Activated naive CD4-positive, alpha-beta T cell treated with anti-CD3 and anti-CD28 coated beads, Interleukin-2, amount 50 U/mL, for 24 hours (primary cell): ENCODE data around the gene PCDH12.

Source experiments
- H3K27ac Mint-ChIP-seq: one replicate; pipeline ENCODE4 v1.8.0; 2021; ENCODE audit warnings: mild to moderate bottlenecking, mixed read lengths
- H3K27me3 Mint-ChIP-seq: one replicate; pipeline ENCODE4 v1.8.0; 2021; ENCODE audit warnings: mixed read lengths
- H3K36me3 Mint-ChIP-seq: one replicate; pipeline ENCODE4 v1.8.0; 2021; ENCODE audit warnings: mixed read lengths
- H3K4me1 Mint-ChIP-seq: one replicate; pipeline ENCODE4 v1.8.0; 2021; ENCODE audit warnings: mixed read lengths
- H3K4me3 Mint-ChIP-seq: one replicate; pipeline ENCODE4 v1.8.0; 2021; ENCODE audit warnings: mild to moderate bottlenecking, mixed read lengths
- H3K9me3 Mint-ChIP-seq: one replicate; pipeline ENCODE4 v1.8.0; 2021; ENCODE audit warnings: mixed read lengths

Gene PCDH12

DNA sequence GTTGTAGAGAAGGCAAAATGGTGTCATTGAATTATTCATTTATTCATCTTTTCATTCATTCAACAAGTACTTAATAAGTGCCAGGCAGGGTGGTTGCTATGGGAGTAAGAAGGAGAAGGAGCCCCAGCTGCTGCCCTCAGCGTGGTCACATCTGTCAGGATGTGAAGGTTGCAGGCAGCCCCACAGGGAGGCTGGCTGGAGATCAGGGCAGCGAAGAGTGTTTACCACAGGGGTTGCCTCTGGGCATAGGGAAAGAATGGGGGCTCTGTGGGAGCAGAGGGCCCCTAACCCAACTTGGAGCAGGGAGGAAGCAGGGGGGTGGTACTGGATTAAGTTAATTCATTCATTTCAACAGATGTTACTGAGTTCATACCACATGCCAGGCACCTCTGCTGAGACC is 6.0 kb downstream of the PCDH12 start:
- Mint-ChIP-seq H3K9me3 (no peaks in the 10 kb centered on the region), H3K27me3 (no peaks in the 10 kb centered on the region), H3K4me1 (peaks cover 20% of the 10 kb centered on the region), H3K36me3 (no peaks in the 10 kb centered on the region), H3K27ac (no peak overlapping the region), H3K4me3 (no peak overlapping the region)

DNA sequence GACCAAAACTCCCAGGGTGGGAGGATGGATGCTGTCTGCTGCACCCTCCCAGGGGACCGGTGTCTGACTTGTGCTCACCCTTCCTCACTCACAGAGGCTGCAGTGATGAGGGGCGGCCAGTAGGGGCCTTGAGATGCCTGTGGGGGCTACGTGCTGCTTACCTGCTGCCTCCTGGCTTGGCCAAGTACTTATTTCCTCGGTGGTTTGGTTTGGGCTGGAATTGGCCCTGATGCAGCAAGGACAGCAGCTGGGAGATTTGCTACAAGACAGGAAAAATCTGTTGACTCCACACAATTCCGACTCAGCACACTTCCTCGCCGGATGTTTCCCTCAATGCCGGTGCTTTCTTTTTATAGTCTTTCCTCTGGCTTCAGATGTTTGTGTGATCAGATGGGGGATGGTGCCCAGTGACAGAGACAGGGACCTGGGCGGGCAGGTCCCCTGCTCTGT is 6.6 kb downstream of the PCDH12 start:
- Mint-ChIP-seq H3K9me3 (no peaks in the 10 kb centered on the region), H3K4me1 (peaks cover 20% of the 10 kb centered on the region), H3K27ac (no peak overlapping the region), H3K4me3 (no peak overlapping the region), H3K36me3 (no peaks in the 10 kb centered on the region), H3K27me3 (no peaks in the 10 kb centered on the region)

GRCh38 chr5:141950207-141951005 is 7.6 kb downstream of the PCDH12 start:
- Mint-ChIP-seq H3K27ac (no peak overlapping the region), H3K9me3 (no peaks in the 10 kb centered on the region), H3K36me3 (no peaks in the 10 kb centered on the region), H3K4me1 (peaks cover 20% of the 10 kb centered on the region), H3K27me3 (no peaks in the 10 kb centered on the region), H3K4me3 (no peak overlapping the region)

DNA sequence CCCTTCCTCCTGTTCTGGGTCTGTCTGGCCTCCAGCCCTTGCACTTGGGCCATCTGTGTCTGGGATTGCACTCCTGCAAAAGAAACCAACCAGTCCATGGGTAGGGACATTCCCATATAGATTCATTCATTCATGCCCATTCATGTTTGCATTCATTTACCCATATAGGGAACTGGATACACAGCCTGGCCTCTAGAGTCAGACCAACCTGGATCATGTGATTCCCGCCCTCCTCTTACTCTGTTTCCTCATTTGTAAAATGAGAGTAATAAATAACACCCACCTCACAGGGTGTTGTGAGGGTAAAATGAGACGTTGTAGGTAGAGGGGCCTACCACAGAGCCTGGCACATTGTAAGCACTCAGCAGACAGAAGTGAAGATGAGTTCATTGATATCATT is 8.5 kb downstream of the PCDH12 start:
- no peaks in the 10 kb centered on the region for H3K36me3 Mint-ChIP-seq
- H3K27me3 Mint-ChIP-seq, result no peaks in the 10 kb centered on the region
- H3K4me1 Mint-ChIP-seq, result peaks cover 19% of the 10 kb centered on the region
- no peak overlapping the region for H3K4me3 Mint-ChIP-seq
- no peak overlapping the region for H3K27ac Mint-ChIP-seq
- no peaks in the 10 kb centered on the region for H3K9me3 Mint-ChIP-seq

DNA sequence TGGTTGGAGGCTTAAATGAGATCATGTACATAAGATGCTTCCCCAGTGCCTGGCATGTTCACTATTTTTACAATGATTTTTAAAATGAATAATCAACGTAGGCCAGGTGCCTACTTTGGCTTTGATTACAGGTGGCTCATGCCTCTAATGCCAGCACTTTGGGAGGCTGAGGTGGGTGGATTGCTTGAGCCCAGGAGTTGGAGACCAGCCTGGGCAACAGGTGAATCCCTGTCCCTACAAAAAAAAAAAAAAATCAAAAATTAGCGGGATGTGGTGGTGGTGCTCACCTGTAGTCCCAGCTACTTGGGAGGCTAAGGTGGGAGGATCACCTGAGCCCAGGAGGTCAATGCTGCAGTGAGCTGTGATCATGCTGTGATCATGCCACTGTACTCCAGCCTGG is 9.2 kb downstream of the PCDH12 start:
- no peak overlapping the region for H3K4me3 Mint-ChIP-seq
- H3K27me3 Mint-ChIP-seq, result no peaks in the 10 kb centered on the region
- peaks cover 14% of the 10 kb centered on the region for H3K4me1 Mint-ChIP-seq
- H3K27ac Mint-ChIP-seq, result no peak overlapping the region
- no peaks in the 10 kb centered on the region for H3K36me3 Mint-ChIP-seq
- H3K9me3 Mint-ChIP-seq, result no peaks in the 10 kb centered on the region

DNA sequence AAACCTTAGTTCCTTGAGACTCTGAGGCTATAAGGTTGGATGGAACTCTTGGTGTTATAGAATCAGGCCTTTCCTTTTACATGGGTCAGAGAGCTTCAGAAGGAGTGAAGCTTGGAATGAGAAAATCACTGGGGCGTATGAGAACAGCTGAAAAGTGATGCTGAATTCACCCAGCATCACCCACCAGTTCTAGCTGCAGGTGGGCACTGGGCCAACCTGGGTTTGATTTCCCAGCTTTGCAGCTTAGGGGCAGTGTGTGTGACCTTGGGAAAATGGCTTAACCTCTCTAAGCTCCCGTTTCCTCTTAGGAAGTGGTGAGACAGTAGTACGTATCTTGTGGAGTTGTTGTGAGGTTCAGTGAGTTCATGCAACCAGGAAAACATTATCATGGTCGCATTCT is 10.7 kb downstream of the PCDH12 start:
- Mint-ChIP-seq H3K36me3 (no peaks in the 10 kb centered on the region), H3K27me3 (no peaks in the 10 kb centered on the region), H3K4me3 (no peak overlapping the region), H3K9me3 (no peaks in the 10 kb centered on the region), H3K4me1 (peaks cover 11% of the 10 kb centered on the region), H3K27ac (no peak overlapping the region)

GRCh38 chr5:141945511-141946051 is 12.4 kb downstream of the PCDH12 start:
- H3K4me1 Mint-ChIP-seq, result peaks cover 10% of the 10 kb centered on the region
- peak overlapping the region; percentile 51 for H3K27ac Mint-ChIP-seq
- H3K36me3 Mint-ChIP-seq, result no peaks in the 10 kb centered on the region
- no peak overlapping the region for H3K4me3 Mint-ChIP-seq
- no peaks in the 10 kb centered on the region for H3K9me3 Mint-ChIP-seq
- H3K27me3 Mint-ChIP-seq, result no peaks in the 10 kb centered on the region

GRCh38 chr5:141944076-141944475 is 13.9 kb downstream of the PCDH12 start:
- no peaks in the 10 kb centered on the region for H3K27me3 Mint-ChIP-seq
- H3K36me3 Mint-ChIP-seq, result peaks cover 2% of the 10 kb centered on the region
- H3K9me3 Mint-ChIP-seq, result no peaks in the 10 kb centered on the region
- H3K4me3 Mint-ChIP-seq, result no peak overlapping the region
- no peak overlapping the region for H3K27ac Mint-ChIP-seq
- peaks cover 14% of the 10 kb centered on the region for H3K4me1 Mint-ChIP-seq

GRCh38 chr5:141942185-141942857 is 15.7 kb downstream of the PCDH12 start:
- no peaks in the 10 kb centered on the region for H3K27me3 Mint-ChIP-seq
- H3K27ac Mint-ChIP-seq, result no peak overlapping the region
- H3K9me3 Mint-ChIP-seq, result no peaks in the 10 kb centered on the region
- H3K4me3 Mint-ChIP-seq, result no peak overlapping the region
- H3K36me3 Mint-ChIP-seq, result peaks cover 2% of the 10 kb centered on the region
- peaks cover 14% of the 10 kb centered on the region for H3K4me1 Mint-ChIP-seq

DNA sequence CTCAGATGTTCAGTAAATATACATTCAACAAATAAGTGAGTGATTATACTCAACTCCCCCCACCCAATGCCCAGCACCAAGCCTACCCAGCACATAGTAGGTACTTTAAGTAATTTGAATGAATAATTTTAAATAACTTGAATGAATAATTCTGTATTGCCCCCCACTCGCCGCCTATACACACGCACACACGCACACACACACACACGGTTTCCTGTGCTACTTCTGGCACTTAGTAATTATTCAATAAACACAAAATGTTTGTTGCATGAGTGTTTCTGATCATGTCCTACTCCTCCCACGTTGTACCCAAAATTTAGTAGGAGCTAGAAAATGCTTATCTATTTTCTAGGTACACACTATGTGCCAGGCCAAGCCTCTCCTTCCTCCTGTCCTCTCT is 16.2 kb downstream of the PCDH12 start:
- Mint-ChIP-seq H3K27me3 (no peaks in the 10 kb centered on the region), H3K4me1 (peaks cover 14% of the 10 kb centered on the region), H3K27ac (no peak overlapping the region), H3K36me3 (peaks cover 2% of the 10 kb centered on the region), H3K9me3 (no peaks in the 10 kb centered on the region), H3K4me3 (no peak overlapping the region)

DNA sequence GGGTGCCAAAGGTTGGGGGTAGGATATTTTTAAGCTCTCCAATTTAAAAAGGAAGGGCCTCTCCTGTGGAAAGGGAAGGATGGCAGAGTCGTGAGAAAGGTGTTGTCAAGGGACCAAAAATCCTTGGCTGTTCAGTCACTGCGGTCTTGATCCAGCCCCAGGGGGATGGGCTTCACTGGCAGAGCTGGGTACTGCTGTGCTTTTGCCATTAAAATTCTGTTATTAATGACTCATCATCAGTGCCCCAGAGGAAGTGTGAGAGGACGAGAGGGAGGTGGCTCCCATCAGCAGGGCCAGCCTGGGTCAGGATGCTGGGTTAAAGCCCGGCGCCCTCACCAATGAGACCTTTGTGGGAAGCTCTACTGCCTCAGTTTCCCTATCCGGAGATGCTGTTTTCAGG is 16.7 kb downstream of the PCDH12 start:
- H3K4me1 Mint-ChIP-seq, result peaks cover 14% of the 10 kb centered on the region
- no peaks in the 10 kb centered on the region for H3K9me3 Mint-ChIP-seq
- no peaks in the 10 kb centered on the region for H3K27me3 Mint-ChIP-seq
- H3K36me3 Mint-ChIP-seq, result peaks cover 2% of the 10 kb centered on the region
- no peak overlapping the region for H3K27ac Mint-ChIP-seq
- no peak overlapping the region for H3K4me3 Mint-ChIP-seq

- H3K36me3 Mint-ChIP-seq, result peaks cover 5% of the 10 kb centered on the region
- H3K4me1 Mint-ChIP-seq, result peaks cover 14% of the 10 kb centered on the region
- no peak overlapping the region for H3K4me3 Mint-ChIP-seq
- H3K27ac Mint-ChIP-seq, result peak overlapping the region; percentile 77
- H3K27me3 Mint-ChIP-seq, result no peaks in the 10 kb centered on the region
- H3K9me3 Mint-ChIP-seq, result no peaks in the 10 kb centered on the region
Observed at GRCh38 chr5:141940695-141941271, 17.2 kb downstream of the PCDH12 start.

DNA sequence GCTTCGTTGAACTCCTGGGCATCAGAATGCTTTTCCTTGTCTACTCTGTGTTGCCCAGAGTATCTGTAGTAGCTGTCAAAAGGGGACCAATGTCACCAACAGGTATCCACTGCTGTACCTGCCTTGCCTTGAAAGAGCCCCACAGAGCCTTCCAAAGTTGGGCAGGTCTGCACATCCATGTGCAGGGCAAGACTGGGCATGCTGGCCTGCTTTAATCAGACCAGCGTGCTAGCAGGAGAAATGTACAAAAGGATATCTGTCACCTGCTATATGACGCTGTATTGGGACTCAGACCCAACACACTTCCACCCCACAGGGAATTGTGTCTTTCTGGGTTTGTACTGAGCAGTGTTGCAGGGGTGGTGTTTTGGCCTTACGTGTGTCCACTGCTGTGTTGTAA is 22.5 kb downstream of the PCDH12 start:
- Mint-ChIP-seq H3K27me3 (no peaks in the 10 kb centered on the region), H3K27ac (peak overlapping the region; percentile 27), H3K4me1 (peaks cover 4% of the 10 kb centered on the region), H3K36me3 (peaks cover 16% of the 10 kb centered on the region), H3K9me3 (no peaks in the 10 kb centered on the region), H3K4me3 (no peak overlapping the region)

- H3K4me1 Mint-ChIP-seq, result no peaks in the 10 kb centered on the region
- no peaks in the 10 kb centered on the region for H3K9me3 Mint-ChIP-seq
- H3K27me3 Mint-ChIP-seq, result no peaks in the 10 kb centered on the region
- no peak overlapping the region for H3K27ac Mint-ChIP-seq
- no peak overlapping the region for H3K4me3 Mint-ChIP-seq
- peaks cover 14% of the 10 kb centered on the region for H3K36me3 Mint-ChIP-seq
Observed at GRCh38 chr5:141934099-141934844, 23.7 kb downstream of the PCDH12 start.

GRCh38 chr5:141933151-141933550 is 24.9 kb downstream of the PCDH12 start:
- Mint-ChIP-seq H3K27me3 (no peaks in the 10 kb centered on the region), H3K36me3 (peaks cover 18% of the 10 kb centered on the region), H3K4me1 (peaks cover under 1% of the 10 kb centered on the region), H3K9me3 (no peaks in the 10 kb centered on the region), H3K27ac (no peak overlapping the region), H3K4me3 (no peak overlapping the region)
